RWPE2 (cell line): ENCODE results near the gene ARRDC5.

Source experiments
- ATAC-seq: fragments of 200-7000 bp; cut with Tn5 transposase; 3 replicates; pipeline ENCODE4 v1.9.1; 2021; ENCODE audit warnings: low read depth
- DNase-seq: peaks from one replicate; pipeline ENCODE4 v3.0.0-alpha.2; 2020; ENCODE audit warnings: low spot score
- H3K27ac ChIP-seq: fragments of 450-650 bp; 2 replicates; pipeline ENCODE4 v1.5.1; 2017; ENCODE audit warnings: mild to moderate bottlenecking; ENCODE audit not compliant: poor library complexity, severe bottlenecking
- H3K27me3 ChIP-seq: fragments of 250-450 bp; sonication (Bioruptor Pico); 2 replicates; pipeline ENCODE4 v1.5.1; 2021; ENCODE audit warnings: mild to moderate bottlenecking, moderate library complexity; ENCODE audit not compliant: insufficient read depth, poor library complexity, severe bottlenecking
- H3K36me3 ChIP-seq: fragments of 250-450 bp; sonication (Bioruptor Pico); 2 replicates; pipeline ENCODE4 v1.5.1; 2020; ENCODE audit warnings: low read depth, mild to moderate bottlenecking, moderate library complexity
- H3K4me1 ChIP-seq: fragments of 250-450 bp; sonication (Bioruptor Pico); 2 replicates; pipeline ENCODE4 v1.5.1; 2021; ENCODE audit warnings: mild to moderate bottlenecking, moderate library complexity; ENCODE audit not compliant: insufficient read depth, poor library complexity, severe bottlenecking
- H3K4me3 ChIP-seq: fragments of 250-450 bp; sonication (Bioruptor Pico); 2 replicates; pipeline ENCODE4 v1.5.1; 2021; ENCODE audit warnings: mild to moderate bottlenecking, moderate library complexity; ENCODE audit not compliant: severe bottlenecking
- H3K9me3 ChIP-seq: fragments of 250-450 bp; sonication (Bioruptor Pico); 2 replicates; pipeline ENCODE4 v1.5.1; 2021; ENCODE audit warnings: mild to moderate bottlenecking, moderate library complexity; ENCODE audit not compliant: severe bottlenecking
- TF ChIP-seq, protein P1 (sequence below): fragments of 450-650 bp; IDR thresholded peaks from one replicate; pipeline ENCODE4 v1.5.1; 2017; ENCODE audit warnings: mild to moderate bottlenecking, moderate library complexity; ENCODE audit not compliant: poor library complexity, severe bottlenecking

ARRDC5 gene

GRCh38 chr19:4937060-4937459 is 34.4 kb upstream of the ARRDC5 start:
- H3K36me3 ChIP-seq = peaks cover 63% of the 10 kb centered on the region
- TF ChIP-seq, protein P1, sequence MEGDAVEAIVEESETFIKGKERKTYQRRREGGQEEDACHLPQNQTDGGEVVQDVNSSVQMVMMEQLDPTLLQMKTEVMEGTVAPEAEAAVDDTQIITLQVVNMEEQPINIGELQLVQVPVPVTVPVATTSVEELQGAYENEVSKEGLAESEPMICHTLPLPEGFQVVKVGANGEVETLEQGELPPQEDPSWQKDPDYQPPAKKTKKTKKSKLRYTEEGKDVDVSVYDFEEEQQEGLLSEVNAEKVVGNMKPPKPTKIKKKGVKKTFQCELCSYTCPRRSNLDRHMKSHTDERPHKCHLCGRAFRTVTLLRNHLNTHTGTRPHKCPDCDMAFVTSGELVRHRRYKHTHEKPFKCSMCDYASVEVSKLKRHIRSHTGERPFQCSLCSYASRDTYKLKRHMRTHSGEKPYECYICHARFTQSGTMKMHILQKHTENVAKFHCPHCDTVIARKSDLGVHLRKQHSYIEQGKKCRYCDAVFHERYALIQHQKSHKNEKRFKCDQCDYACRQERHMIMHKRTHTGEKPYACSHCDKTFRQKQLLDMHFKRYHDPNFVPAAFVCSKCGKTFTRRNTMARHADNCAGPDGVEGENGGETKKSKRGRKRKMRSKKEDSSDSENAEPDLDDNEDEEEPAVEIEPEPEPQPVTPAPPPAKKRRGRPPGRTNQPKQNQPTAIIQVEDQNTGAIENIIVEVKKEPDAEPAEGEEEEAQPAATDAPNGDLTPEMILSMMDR = no peak
- no peak for ATAC-seq
- no peaks in the 10 kb centered on the region for H3K27me3 ChIP-seq
- H3K9me3 ChIP-seq = no peaks in the 10 kb centered on the region
- H3K4me3 ChIP-seq = no peak overlapping the region
- H3K27ac ChIP-seq = no peak overlapping the region
- DNase-seq = no peak
- no peaks in the 10 kb centered on the region for H3K4me1 ChIP-seq

- no peaks in the 10 kb centered on the region for H3K9me3 ChIP-seq
- TF ChIP-seq, protein P1 = no peak
- DNase-seq (no peak), ATAC-seq (no peak)
- H3K27ac ChIP-seq = no peak overlapping the region
- no peaks in the 10 kb centered on the region for H3K27me3 ChIP-seq
- H3K4me3 ChIP-seq = no peak overlapping the region
- H3K4me1 ChIP-seq = no peaks in the 10 kb centered on the region
- peaks cover 72% of the 10 kb centered on the region for H3K36me3 ChIP-seq
Measured at GRCh38 chr19:4935444-4935843, 32.7 kb upstream of the ARRDC5 start.

DNA sequence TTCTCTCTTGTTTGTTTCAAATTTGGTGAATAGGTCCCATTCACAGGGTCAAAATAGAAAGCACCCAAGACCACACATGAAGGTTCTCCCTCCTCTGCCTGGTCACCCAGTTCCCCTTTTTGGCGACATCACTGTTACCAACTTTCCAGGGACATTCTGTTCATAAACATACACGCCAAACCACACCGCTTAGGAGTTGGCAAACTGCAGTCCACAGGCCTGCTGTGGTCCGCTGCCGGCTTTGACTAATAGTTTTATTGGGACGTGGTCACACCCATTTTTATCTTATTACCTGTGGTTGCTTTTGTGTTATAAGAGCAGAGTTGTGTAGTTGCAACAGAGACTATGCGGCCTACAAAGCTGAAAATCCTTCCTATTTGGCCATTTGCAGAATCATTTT is 30.8 kb upstream of the ARRDC5 start:
- H3K4me1 ChIP-seq = no peaks in the 10 kb centered on the region
- H3K4me3 ChIP-seq = no peak overlapping the region
- no peaks in the 10 kb centered on the region for H3K27me3 ChIP-seq
- ATAC-seq (no peak), DNase-seq (no peak)
- H3K27ac ChIP-seq = no peak overlapping the region
- TF ChIP-seq, protein P1 = no peak
- H3K9me3 ChIP-seq = no peaks in the 10 kb centered on the region
- H3K36me3 ChIP-seq = peaks cover 78% of the 10 kb centered on the region

GRCh38 chr19:4932711-4933110 is 30.0 kb upstream of the ARRDC5 start:
- no peak overlapping the region for H3K27ac ChIP-seq
- H3K36me3 ChIP-seq = peaks cover 79% of the 10 kb centered on the region
- DNase-seq (no peak), ATAC-seq (no peak)
- no peak overlapping the region for H3K4me3 ChIP-seq
- no peaks in the 10 kb centered on the region for H3K4me1 ChIP-seq
- no peaks in the 10 kb centered on the region for H3K27me3 ChIP-seq
- TF ChIP-seq, protein P1 = no peak
- no peaks in the 10 kb centered on the region for H3K9me3 ChIP-seq

DNA sequence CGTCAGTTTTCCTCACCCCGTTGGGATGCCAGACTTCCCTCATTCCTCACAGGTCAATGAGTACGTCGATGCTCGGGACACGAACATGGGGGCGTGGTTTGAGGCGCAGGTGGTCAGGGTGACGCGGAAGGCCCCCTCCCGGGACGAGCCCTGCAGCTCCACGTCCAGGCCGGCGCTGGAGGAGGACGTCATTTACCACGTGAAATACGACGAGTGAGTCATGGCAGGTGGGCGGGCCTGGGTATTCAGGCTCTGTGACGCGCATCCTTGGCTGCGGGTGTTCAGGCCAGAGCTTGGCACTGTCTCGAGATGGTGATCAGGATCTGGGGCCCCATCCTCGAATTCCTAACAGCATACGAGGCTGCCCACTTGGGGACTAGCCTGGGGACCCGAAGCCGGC is 28.0 kb upstream of the ARRDC5 start:
- TF ChIP-seq, protein P1 = no peak
- ATAC-seq (no peak), DNase-seq (no peak)
- Histone ChIP-seq H3K27ac (no peak overlapping the region), H3K9me3 (no peaks in the 10 kb centered on the region), H3K36me3 (peaks cover 70% of the 10 kb centered on the region), H3K4me1 (no peaks in the 10 kb centered on the region), H3K27me3 (no peaks in the 10 kb centered on the region), H3K4me3 (no peak overlapping the region)
